HT-29 (cell line): ENCODE measurements around the gene RPL10. TPM values are rescaled to one million over a fixed set of nuclear protein-coding genes. Genes with fewer than 3 reads are reported as not detected.

ENCODE experiments used
- DNase-seq: peaks from one replicate; pipeline ENCODE4 v3.0.0-alpha.2; 2015; ENCODE audit warnings: low spot score
- total RNA-seq: library from RNA; depleted of rRNA; stranded (reverse); fragments of >200 nt; shearing (Covaris generic); gene quantifications from 2 replicates; pipeline ENCODE4 v1.2.3, GENCODE V29; 2014; rRNA removed

The RPL10 gene
- total RNA-seq = 4,676 and 4,679 TPM in 2 replicates

GRCh38 chrX:154397888-154398667, at the start of gene RPL10:
RPL10 (plus strand) TSS chrX:154398377; CDS start chrX:154398520, 143 bp downstream.
- DNase-seq = peak; percentile 98

DNA sequence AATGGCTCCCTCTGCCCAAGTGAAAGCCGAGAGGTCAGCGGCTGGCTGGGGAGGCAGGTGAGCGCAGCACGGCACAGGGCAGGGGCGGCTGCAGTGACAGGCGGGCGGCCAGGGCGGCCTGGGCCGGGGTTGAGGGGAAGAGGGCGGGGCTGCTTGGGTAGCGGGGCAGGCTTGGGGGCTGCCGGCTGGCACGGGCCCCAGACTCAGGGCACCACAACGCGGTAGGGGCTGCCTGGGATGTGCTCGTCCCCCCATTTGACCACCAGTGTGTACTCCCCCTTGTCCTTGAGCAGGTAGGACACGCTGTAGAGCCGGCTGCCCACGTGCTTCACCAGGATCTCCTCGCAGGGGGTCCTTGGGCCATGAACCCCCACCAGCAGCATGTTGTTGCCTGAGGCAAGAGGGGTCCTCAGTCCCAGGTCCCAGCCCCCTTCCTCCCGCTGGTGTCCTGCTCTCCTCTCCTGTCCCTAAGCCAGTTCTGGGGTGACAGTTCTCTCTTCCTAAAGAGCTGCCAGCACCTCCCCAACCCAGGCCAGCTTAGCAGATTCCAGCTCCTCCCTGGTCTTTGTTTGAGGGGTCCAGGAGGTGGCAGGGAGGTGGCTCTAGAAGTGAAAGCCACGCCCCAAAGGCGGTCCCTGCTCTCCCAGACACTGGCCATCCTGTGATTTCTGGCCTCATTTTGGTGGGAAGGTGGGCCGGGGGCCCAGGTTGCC, 49.4 kb upstream of the RPL10 start:
- no peak for DNase-seq

DNA sequence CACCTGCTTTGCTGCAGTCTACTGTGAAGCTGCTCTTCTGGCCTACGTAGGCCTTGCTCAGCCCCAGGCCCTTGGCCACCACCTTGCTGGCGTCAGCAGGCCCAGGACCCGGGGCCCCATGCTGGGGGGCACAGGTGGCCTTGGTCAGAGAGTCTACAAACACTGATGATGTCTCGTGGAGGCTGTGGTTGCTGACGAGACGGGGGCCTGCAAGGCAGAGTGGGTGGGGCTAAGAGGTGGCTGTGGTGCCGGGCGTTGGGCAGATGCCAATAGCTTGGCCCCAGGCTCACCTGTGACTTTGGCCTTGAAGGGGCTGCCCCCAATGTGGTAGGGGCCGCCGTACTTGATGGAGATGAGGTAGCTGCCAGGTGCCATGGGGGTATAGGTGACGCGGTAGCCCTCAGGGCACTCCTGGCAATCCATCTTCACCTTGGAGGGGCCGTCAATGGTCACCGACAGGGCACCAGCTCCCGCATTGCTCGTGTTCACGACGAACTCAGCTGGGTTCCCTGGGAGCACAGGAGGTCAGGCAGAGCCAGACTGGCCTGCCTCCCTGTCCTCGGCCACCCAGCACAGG, 48.7 kb upstream of the RPL10 start:
- DNase-seq = no peak

DNA sequence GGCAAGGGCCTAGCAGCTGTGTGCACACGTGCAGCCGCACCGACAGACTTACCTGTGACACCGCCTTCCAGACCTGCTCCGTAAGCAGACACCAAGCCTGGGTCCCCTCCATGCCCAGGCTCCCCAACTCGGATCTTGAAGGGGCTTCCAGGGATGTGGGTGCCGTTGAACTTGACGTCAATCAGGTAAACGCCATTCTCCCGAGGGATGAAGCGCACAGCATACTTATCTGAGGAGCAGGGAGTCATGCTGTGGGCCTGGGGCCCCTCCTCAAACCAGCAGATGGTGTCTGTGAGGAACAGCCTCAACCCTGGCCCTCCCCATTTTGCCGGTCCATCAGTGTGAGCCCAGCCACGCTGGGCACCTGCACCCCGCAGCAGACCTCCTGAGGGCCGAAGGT, 48.2 kb upstream of the RPL10 start:
- no peak for DNase-seq

- no peak for DNase-seq
Observed at GRCh38 chrX:154350429-154351182, 47.6 kb upstream of the RPL10 start.

DNA sequence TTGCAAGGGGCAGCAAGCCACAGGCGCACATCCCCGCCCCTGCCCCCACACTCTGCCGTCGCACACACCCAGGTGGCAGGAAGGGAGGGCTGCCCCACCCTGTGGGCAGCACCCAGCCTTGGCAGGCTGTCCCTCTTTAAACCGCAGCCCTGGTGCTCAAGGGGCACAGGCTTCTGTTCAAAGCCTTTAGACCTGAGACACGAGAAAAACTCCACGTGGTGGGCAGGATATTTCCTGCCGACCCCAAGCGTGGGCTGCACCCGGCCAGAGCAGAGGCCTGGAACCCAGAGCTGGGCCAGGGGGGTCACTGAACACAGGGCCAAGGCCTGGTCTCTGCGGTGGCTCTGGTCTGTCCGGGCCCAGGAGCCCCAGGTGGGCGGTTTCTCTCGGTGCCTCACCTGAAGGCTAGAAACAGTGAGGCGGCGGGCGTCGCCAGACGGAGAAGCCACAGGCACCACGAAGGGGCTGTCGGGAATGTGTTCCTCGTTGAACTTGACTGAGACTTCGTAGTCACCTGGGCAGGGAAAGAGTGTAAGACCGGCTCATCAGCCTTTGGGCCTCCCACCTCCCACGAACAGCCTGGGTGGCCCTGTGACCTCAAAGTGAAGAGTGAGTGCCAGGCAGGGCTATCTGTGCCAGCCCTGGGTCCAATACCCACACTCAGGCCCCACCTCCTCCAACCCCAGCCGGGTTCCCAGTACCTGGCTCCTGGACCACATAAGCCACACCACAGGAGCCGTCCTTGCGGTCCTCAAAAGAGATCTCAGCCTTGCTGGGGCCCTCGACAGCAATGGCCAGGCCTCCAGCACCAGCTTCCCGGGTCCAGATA, 46.8 kb upstream of the RPL10 start:
- DNase-seq = peak; percentile 66

DNA sequence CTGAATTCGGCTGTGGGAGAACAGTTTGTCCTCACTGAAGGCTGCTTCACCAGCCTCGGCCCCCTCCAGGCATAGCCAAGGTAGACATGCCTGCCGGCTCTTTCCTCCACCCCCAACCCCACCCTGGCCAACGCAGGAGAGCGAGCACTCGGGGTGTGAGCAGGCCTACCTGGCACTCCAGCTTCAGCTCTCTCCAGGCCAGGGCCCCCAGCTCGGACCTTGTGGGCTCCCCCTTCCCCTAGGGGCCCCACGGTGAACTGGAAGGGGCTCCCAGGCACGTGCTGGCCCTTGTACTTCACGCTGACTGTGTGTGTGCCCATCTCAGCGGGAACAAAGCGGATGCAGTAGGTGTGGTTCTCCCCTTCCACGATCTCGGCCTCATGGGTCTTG, 46.2 kb upstream of the RPL10 start:
- no peak for DNase-seq

DNA sequence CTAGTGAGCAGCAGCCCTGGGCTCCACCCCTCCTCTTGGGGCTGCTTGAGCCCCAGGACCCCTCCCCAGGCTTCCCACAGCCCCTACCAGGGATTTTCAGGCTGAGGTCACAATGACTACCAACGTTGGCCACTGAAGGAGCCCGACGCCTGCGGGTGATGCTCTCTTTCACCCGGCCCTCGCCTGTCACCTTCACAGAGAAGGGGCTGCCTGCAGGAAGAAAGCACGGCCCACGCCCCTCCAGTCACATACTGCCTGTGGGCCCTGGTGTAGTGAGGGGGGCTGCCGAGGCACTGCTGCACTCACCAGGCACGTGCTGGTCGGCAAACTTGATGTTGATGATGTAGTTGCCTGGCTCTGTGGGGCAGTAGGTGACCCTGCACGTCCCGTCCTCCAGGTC, 45.7 kb upstream of the RPL10 start:
- no peak for DNase-seq

- DNase-seq = no peak
Observed at GRCh38 chrX:154353172-154353843, 44.9 kb upstream of the RPL10 start.

DNA sequence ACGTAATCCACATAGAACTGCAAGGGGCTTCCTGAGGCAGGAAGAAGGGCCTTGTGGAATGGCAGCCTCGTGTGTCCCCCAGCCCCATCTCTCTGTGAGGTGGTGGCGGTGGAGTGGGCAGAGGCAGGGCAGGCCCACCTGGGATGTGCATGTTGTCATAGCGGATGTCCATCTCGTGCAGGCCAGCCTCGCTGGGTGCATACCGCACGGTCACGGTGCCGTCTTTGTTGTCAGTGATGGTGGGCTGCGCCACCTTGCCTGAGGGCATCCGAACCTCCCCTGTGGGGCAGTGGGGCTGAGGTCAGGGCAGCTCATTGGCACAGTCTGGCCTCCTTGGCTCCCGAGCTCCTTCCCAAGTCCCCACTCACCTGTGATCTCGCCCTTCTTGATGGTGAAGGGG, 44.2 kb upstream of the RPL10 start:
- no peak for DNase-seq

- DNase-seq = no peak
Observed at GRCh38 chrX:154354516-154354915, 43.7 kb upstream of the RPL10 start.

DNA sequence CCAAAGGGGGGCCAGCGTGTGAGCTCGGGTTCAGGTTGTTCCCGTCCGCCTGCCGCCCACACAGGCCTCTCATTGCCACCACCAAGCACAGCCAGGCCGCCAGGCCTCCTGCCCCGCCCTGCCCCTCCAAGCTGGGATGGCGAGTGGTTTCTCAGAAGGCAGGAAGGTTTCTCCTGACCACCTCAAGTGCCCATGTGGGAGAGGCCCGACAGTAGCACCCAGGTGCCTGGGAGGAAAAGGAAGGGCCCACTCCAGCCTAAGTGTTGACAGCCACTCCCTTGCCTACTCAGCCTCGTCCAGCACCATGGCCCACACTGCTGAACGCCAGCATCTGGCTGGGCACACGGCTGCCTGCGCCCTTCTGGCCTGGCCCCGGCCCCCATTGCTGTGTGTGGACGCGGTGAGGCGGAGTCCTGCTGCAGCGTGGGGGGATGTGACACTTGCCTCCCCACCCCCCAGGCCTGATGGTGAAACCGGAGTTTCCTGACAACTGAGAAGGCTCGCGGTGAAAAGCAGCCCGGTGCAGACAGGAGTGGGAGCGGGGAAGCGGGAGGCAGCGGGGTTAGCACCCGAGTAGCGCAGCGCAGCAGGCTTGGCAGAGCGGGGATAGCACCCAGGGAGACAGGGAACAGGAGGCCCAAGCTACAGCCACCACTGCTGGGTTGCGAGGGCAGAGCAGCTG, 42.9 kb upstream of the RPL10 start:
- no peak for DNase-seq

DNA sequence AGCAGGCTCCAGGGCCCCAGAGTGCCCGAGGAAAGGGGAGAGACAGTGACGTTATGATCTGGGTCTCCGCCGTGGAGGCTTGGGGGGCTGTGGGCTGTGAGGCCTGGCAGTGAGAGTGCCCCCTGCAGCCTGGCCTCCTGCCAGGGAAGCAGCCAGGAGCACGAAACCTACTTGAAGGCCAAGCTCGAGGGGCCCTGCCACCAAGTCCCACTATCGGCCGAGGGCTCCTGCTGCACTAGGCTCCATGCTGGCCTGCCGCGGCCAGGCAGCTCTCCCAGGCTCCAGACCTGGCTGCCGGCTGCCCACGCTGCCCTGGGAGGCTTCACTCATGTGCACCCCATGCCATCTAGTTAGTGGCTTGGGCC, 42.4 kb upstream of the RPL10 start:
- DNase-seq = no peak

DNA sequence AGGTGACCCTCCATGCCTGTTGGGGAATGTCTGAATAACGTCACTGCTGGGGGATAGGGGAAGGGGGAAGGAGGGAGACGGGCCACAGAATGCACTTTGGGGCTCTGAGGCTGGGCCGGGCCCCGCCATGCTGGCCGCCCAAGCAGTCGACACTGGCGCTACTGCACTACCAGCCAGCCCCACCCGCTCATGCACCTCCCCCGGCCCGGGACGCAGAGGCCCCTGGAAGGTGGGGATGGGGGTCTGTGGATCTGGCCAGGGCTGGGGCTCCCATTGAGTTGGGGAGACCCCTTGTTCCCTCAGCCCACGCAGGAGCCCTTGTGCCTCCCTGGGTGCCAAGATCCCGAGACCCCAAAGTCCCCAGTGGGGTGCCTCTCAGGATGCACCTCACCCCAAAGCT, 41.6 kb upstream of the RPL10 start:
- DNase-seq = no peak

DNA sequence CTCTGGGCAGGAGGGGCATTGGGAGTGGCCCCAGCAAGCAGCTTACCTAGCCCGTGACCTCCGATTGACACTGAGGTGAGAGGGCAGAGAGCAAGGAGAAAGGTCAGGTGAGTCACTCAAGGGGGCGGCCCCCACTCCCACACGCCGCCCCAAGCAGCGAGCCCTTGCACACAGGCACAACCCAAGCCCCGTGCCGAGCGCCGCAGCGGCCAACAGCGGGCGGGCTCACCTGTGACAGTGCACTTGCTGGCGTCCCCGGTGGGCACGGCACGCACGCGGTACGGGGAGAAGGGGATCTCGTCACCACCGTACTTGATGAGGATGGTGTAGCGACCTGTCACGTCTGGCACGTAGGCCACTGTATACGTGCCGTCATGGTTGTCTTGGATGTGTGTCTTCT, 41.0 kb upstream of the RPL10 start:
- no peak for DNase-seq

- no peak for DNase-seq
Observed at GRCh38 chrX:154358011-154358410, 40.2 kb upstream of the RPL10 start.

DNA sequence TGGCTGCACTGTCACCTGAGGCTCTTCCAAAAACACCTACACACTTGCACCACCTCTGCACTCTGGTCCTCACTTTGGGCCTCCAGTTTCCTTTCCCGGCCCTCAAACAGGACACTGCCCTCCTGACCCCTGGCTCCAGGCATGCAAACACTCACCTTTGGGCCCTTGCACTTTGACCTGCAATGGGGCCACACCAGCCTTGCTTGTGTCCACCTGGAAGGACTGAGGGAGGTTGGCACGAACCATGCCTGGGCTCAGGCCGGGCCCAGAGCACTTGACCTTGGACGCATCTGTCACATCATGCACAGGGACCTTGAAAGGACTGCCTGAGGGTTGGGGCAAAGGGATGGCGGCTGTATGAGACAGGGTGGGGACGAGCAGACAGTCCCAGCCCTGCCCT, 39.3 kb upstream of the RPL10 start:
- DNase-seq = no peak

DNA sequence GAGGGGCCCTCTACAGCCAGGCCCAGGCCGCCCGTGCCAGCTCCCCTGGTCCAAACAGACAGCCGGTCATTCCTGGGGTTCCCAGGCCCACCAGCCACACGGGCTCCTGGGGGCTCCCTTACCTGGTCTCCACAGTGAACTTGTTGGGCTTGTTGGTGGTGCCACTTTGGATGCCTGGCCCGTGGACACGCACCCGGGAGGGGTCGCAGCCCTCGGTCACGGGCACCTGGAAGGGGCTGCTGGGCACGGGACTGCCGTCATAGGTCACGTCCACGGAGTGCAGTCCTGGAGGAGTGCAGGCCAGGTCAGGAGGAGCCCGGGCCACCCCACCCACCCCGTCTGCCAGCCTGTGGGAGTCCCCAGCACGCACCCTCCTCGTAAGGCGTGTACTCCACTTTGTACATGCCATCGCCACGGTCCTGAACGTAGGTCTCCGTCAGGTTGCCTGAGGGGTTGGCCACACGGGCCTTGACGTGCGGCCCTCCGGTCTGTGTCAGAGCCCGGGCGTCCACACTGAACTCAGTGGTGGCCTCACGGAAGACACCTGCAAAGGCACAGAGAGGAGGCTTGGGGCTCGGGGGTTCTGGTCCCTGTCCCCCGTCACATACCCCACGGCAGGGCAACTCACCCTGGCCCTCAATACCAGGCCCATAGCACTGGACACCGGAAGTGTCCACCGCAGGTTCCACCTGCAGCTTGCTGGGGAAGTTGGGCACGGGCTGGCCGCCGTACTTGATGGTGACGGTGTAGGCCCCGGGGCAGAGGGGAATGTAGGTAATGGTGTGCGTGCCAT, 38.6 kb upstream of the RPL10 start:
- no peak for DNase-seq

DNA sequence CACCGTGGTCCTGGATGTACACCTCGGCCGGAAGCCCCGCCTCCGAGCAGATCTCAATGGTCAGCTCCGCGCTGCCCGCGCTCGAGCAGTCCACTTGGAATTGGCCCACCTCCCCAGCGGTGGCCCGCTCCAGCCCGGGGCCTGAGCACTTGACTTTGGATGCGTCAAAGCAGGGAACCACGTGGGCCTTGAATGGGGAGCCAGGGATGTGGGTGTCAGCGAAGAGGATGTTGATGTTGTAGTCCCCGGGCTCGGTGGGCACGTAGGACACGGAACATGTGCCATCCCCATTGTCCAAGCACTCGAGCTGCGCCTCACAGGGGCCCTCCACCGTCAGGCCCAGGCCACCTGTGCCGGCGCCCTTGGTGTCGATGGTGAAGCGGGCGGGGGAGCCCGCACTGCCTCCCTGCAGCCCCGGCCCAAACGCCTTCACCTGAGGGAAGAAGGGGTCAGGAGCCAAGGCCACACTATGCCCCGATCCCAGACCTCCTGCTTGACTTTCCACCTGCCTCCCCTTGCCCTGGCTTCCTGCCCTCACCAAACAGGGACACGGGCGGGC, 37.9 kb upstream of the RPL10 start:
- no peak for DNase-seq
